HEK293 (cell line): ENCODE data around the gene GNAI1.

Source experiments
- CTCF ChIA-PET: fragments of 350-600 bp; formaldehyde crosslinking; extraction: SDS; loops from one replicate; lab custom pipeline; 2021; ENCODE audit warnings: antibody characterized with exemption; lab: Yijun Ruan, JAX
- POLR2A ChIA-PET: fragments of 300-600 bp; formaldehyde crosslinking; extraction: SDS; loops from one replicate; lab custom pipeline; 2020; ENCODE audit warnings: antibody characterized with exemption, inconsistent platforms; lab: Yijun Ruan, JAX
- H3K27ac ChIP-seq: fragments of 200-500 bp; sonication (Bioruptor generic); 2 replicates; pipeline ENCODE4 v1.5.1; 2014; ENCODE audit warnings: low read depth, low read length, control low read depth, inconsistent platforms; ENCODE audit errors: extremely low read depth
- H3K36me3 ChIP-seq, 2 experiments: fragments of 200-500 bp in 1 of 2; sonication (Bioruptor generic) in 1 of 2; 1 replicate in 1 of 2; 2 replicates in 1 of 2; pipeline ENCODE4 v1.5.1; 2014 to 2017; ENCODE audit warnings: inconsistent platforms in 2 of 2, low read length in 2 of 2; ENCODE audit not compliant: control insufficient read depth in 2 of 2, insufficient read depth in 1 of 2
- H3K4me1 ChIP-seq: fragments of 200-500 bp; sonication (Bioruptor generic); 2 replicates; pipeline ENCODE4 v1.5.1; 2014; ENCODE audit warnings: mild to moderate bottlenecking, low read length, inconsistent platforms; ENCODE audit not compliant: control insufficient read depth, insufficient read depth
- H3K4me3 ChIP-seq: 2 replicates; pipeline ENCODE4 v1.5.1; 2011; ENCODE audit warnings: low read depth, mild to moderate bottlenecking, control low read depth, low read length, moderate library complexity
- H3K9me3 ChIP-seq: fragments of 200-500 bp; sonication (Bioruptor generic); 2 replicates; pipeline ENCODE4 v1.5.1; 2014; ENCODE audit warnings: low read depth, low read length, inconsistent platforms; ENCODE audit not compliant: control insufficient read depth, insufficient read depth
- FEZF1 ChIP-seq: fragments of 450-650 bp; formaldehyde crosslinking; IDR thresholded peaks from 2 replicates; pipeline ENCODE4 v1.5.1; 2016; ENCODE audit warnings: missing biosample characterization, missing genetic modification characterization
- IKZF3 ChIP-seq: fragments of 450-650 bp; IDR thresholded peaks from 2 replicates; pipeline ENCODE4 v1.5.0; 2018; ENCODE audit warnings: missing biosample characterization, mild to moderate bottlenecking, missing genetic modification characterization, moderate library complexity
- KLF1 ChIP-seq: fragments of 450-650 bp; formaldehyde crosslinking; IDR thresholded peaks from 2 replicates; pipeline ENCODE4 v1.5.1; 2016; ENCODE audit warnings: missing biosample characterization, missing genetic modification characterization
- KLF10 ChIP-seq: fragments of 450-650 bp; IDR thresholded peaks from 2 replicates; pipeline ENCODE4 v1.5.1; 2018; ENCODE audit warnings: missing biosample characterization, mild to moderate bottlenecking, missing genetic modification characterization
- OSR2 ChIP-seq: fragments of 450-650 bp; formaldehyde crosslinking; IDR thresholded peaks from 2 replicates; pipeline ENCODE4 v1.5.1; 2016; ENCODE audit warnings: missing biosample characterization, missing genetic modification characterization
- PRDM1 ChIP-seq: fragments of 450-650 bp; formaldehyde crosslinking; IDR thresholded peaks from 2 replicates; pipeline ENCODE4; 2016; ENCODE audit warnings: missing biosample characterization, missing genetic modification characterization
- ZBTB10 ChIP-seq: fragments of 450-650 bp; formaldehyde crosslinking; IDR thresholded peaks from 2 replicates; pipeline ENCODE4 v1.5.1; 2016; ENCODE audit warnings: missing biosample characterization, missing genetic modification characterization
- ZBTB44 ChIP-seq: fragments of 450-650 bp; IDR thresholded peaks from 2 replicates; pipeline ENCODE4 v1.5.1; 2018; ENCODE audit warnings: missing biosample characterization, mild to moderate bottlenecking, missing genetic modification characterization
- ZEB2 ChIP-seq: fragments of 450-650 bp; formaldehyde crosslinking; IDR thresholded peaks from 2 replicates; pipeline ENCODE4 v1.5.1; 2016; ENCODE audit warnings: missing biosample characterization, missing genetic modification characterization
- ZFP3 ChIP-seq: fragments of 450-650 bp; formaldehyde crosslinking; IDR thresholded peaks from 2 replicates; pipeline ENCODE4 v1.5.1; 2016; ENCODE audit warnings: low read depth, missing biosample characterization, missing genetic modification characterization
- ZNF19 ChIP-seq: fragments of 450-650 bp; formaldehyde crosslinking; IDR thresholded peaks from 2 replicates; pipeline ENCODE4; 2016; ENCODE audit warnings: missing biosample characterization, missing genetic modification characterization, low read depth
- ZNF292 ChIP-seq: fragments of 450-650 bp; formaldehyde crosslinking; IDR thresholded peaks from 2 replicates; pipeline ENCODE4 v1.5.1; 2016; ENCODE audit warnings: low read depth, missing biosample characterization, missing genetic modification characterization, borderline replicate concordance
- ZNF366 ChIP-seq: fragments of 450-650 bp; formaldehyde crosslinking; conservative IDR thresholded peaks from 2 replicates; pipeline ENCODE4 v1.5.1; 2016; ENCODE audit warnings: missing biosample characterization, missing genetic modification characterization
- ZNF433 ChIP-seq: fragments of 450-650 bp; formaldehyde crosslinking; IDR thresholded peaks from 2 replicates; pipeline ENCODE4 v1.5.1; 2016; ENCODE audit warnings: missing biosample characterization, missing genetic modification characterization, low read depth
- ZNF473 ChIP-seq: fragments of 450-650 bp; formaldehyde crosslinking; IDR thresholded peaks from 2 replicates; pipeline ENCODE4 v1.5.1; 2017; ENCODE audit warnings: missing biosample characterization, missing genetic modification characterization
- ZNF529 ChIP-seq: fragments of 450-650 bp; formaldehyde crosslinking; IDR thresholded peaks from 2 replicates; pipeline ENCODE4 v1.5.1; 2017; ENCODE audit warnings: missing genetic modification characterization, missing biosample characterization; ENCODE audit not compliant: insufficient replicate concordance
- ZNF530 ChIP-seq: fragments of 450-650 bp; formaldehyde crosslinking; IDR thresholded peaks from 2 replicates; pipeline ENCODE4 v1.5.1; 2016; ENCODE audit warnings: low read depth, missing biosample characterization, missing genetic modification characterization
- ZNF544 ChIP-seq: fragments of 450-650 bp; formaldehyde crosslinking; IDR thresholded peaks from 2 replicates; pipeline ENCODE4 v1.5.0; 2017; ENCODE audit warnings: missing biosample characterization, missing genetic modification characterization
- ZNF561 ChIP-seq: fragments of 450-650 bp; IDR thresholded peaks from 2 replicates; pipeline ENCODE4 v1.5.1; 2018; ENCODE audit warnings: missing biosample characterization, missing genetic modification characterization, borderline replicate concordance
- ZNF585B ChIP-seq: fragments of 450-650 bp; formaldehyde crosslinking; IDR thresholded peaks from 2 replicates; pipeline ENCODE4 v1.5.1; 2016; ENCODE audit warnings: missing biosample characterization, missing genetic modification characterization
- ZNF600 ChIP-seq: fragments of 450-650 bp; formaldehyde crosslinking; IDR thresholded peaks from 2 replicates; pipeline ENCODE4 v1.5.1; 2016; ENCODE audit warnings: missing biosample characterization, missing genetic modification characterization
- ZNF629 ChIP-seq: fragments of 450-650 bp; formaldehyde crosslinking; IDR thresholded peaks from 2 replicates; pipeline ENCODE4 v1.5.1; 2017; ENCODE audit warnings: missing biosample characterization, missing genetic modification characterization
- ZNF791 ChIP-seq: fragments of 450-650 bp; formaldehyde crosslinking; IDR thresholded peaks from 2 replicates; pipeline ENCODE4 v1.5.1; 2016; ENCODE audit warnings: missing biosample characterization, missing genetic modification characterization
- ZNF843 ChIP-seq: fragments of 450-650 bp; formaldehyde crosslinking; IDR thresholded peaks from 2 replicates; pipeline ENCODE4 v1.5.1; 2016; ENCODE audit warnings: missing biosample characterization, missing genetic modification characterization
- TF ChIP-seq, protein P1 (sequence below): fragments of 450-650 bp; formaldehyde crosslinking; IDR thresholded peaks from 2 replicates; pipeline ENCODE4 v1.5.1; 2016; ENCODE audit warnings: missing biosample characterization, missing genetic modification characterization
- TF ChIP-seq, protein P2 (sequence below): fragments of 450-650 bp; formaldehyde crosslinking; IDR thresholded peaks from 2 replicates; pipeline ENCODE4 v1.5.1; 2016; ENCODE audit warnings: missing biosample characterization, missing genetic modification characterization

Gene GNAI1

GRCh38 chr7:80257756-80258155 is 123.1 kb downstream of the GNAI1 start (continued):
- TF ChIP-seq ZBTB10 (tag by site-specific recombination), result no peak
- no peak for TF ChIP-seq ZNF292 (tag by site-specific recombination)
- TF ChIP-seq, protein P1, sequence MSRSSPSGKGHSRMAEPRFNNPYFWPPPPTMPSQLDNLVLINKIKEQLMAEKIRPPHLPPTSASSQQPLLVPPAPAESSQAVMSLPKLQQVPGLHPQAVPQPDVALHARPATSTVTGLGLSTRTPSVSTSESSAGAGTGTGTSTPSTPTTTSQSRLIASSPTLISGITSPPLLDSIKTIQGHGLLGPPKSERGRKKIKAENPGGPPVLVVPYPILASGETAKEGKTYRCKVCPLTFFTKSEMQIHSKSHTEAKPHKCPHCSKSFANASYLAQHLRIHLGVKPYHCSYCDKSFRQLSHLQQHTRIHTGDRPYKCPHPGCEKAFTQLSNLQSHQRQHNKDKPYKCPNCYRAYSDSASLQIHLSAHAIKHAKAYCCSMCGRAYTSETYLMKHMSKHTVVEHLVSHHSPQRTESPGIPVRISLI (tag by site-specific recombination), result no peak
- no peak for TF ChIP-seq OSR2 (tag by site-specific recombination)
- no peak for TF ChIP-seq KLF10
- TF ChIP-seq KLF1 (tag by site-specific recombination), result no peak
- TF ChIP-seq ZEB2 (tag by site-specific recombination), result no peak
- no peak for TF ChIP-seq ZNF544 (tag by site-specific recombination)
- no peak for TF ChIP-seq ZNF585B
- TF ChIP-seq ZNF600 (tag by site-specific recombination), result no peak
- TF ChIP-seq ZFP3 (tag by site-specific recombination), result no peak

DNA sequence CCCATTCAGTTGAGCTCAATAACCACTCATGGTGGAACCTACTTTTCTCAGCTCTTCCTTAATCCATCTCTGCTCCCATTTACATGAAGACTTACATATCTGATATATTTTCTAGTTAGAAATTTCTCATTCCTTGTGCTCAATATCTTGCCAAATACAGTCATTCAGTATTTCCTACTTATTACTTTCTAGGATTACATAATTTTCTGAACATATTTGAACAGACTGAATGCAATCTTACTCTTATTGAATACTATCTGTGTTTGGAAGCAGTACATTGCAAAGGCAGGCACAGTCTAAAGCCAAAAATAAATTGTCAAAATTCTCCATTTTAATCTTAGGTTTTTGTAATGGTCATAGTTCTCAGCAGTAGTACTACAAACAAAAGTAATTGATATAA is 126.0 kb downstream of the GNAI1 start:
- no peak overlapping the region for H3K4me3 ChIP-seq
- H3K4me1 ChIP-seq, result no peaks in the 10 kb centered on the region
- ChIA-PET POLR2A (no interaction called here), CTCF (no interaction called here)
- TF ChIP-seq ZBTB44 (tag by site-specific recombination) (no peak), ZNF530 (no peak), ZNF366 (tag by site-specific recombination) (no peak), ZNF629 (tag by site-specific recombination) (no peak), ZNF529 (tag by site-specific recombination) (no peak), ZNF843 (no peak), ZNF473 (tag by site-specific recombination) (no peak), ZNF561 (tag by site-specific recombination) (no peak), ZNF19 (tag by site-specific recombination) (no peak), PRDM1 (tag by site-specific recombination) (no peak), FEZF1 (tag by site-specific recombination) (no peak), IKZF3 (tag by site-specific recombination) (no peak), ZNF433 (no peak), ZNF791 (tag by site-specific recombination) (no peak)
- TF ChIP-seq, protein P2, sequence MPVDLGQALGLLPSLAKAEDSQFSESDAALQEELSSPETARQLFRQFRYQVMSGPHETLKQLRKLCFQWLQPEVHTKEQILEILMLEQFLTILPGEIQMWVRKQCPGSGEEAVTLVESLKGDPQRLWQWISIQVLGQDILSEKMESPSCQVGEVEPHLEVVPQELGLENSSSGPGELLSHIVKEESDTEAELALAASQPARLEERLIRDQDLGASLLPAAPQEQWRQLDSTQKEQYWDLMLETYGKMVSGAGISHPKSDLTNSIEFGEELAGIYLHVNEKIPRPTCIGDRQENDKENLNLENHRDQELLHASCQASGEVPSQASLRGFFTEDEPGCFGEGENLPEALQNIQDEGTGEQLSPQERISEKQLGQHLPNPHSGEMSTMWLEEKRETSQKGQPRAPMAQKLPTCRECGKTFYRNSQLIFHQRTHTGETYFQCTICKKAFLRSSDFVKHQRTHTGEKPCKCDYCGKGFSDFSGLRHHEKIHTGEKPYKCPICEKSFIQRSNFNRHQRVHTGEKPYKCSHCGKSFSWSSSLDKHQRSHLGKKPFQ, result no peak
- no peaks in the 10 kb centered on the region for H3K9me3 ChIP-seq
- H3K36me3 ChIP-seq, result no peaks in the 10 kb centered on the region
- H3K27ac ChIP-seq, result no peak overlapping the region
